ENCODE results near the gene ZNF8.
A peak's percentile ranks its signal among the peaks of the same experiment; 100 is the strongest.
"Not testable (repeated sequence)": the region's sequence is repeated elsewhere in the genome, so short reads cannot be mapped to it uniquely, and the experiment has no call there.

The ZNF8 gene

GRCh38 chr19:58336216-58336615 lies 57.5 kb downstream of the ZNF8 start:
- DNase-seq (ENCODE audit: low read depth, low spot score), result no peak

GRCh38 chr19:58336820-58337219 lies 58.1 kb downstream of the ZNF8 start:
- no peak for DNase-seq (ENCODE audit: low read depth, low spot score)

- DNase-seq (ENCODE audit: low read depth, low spot score), result no peak
Observed at GRCh38 chr19:58338336-58338735, 59.6 kb downstream of the ZNF8 start.

GRCh38 chr19:58338825-58339558 lies 60.2 kb downstream of the ZNF8 start:
- peak; percentile 88 for DNase-seq (ENCODE audit: low read depth, low spot score)

GRCh38 chr19:58345558-58345957 lies 66.8 kb downstream of the ZNF8 start:
- DNase-seq (ENCODE audit: low read depth, low spot score), result no peak

GRCh38 chr19:58346961-58347929 lies 68.5 kb downstream of the ZNF8 start:
- peak; percentile 78 for DNase-seq (ENCODE audit: low read depth, low spot score)

GRCh38 chr19:58348080-58348479 lies 69.3 kb downstream of the ZNF8 start:
- not testable (repeated sequence) for DNase-seq (ENCODE audit: low read depth, low spot score)

- no peak for DNase-seq (ENCODE audit: low read depth, low spot score)
Observed at GRCh38 chr19:58349590-58349989, 70.8 kb downstream of the ZNF8 start.

- DNase-seq (ENCODE audit: low read depth, low spot score), result no peak
Observed at GRCh38 chr19:58350001-58350861, 71.5 kb downstream of the ZNF8 start.

GRCh38 chr19:58350871-58351557 lies 72.3 kb downstream of the ZNF8 start:
- DNase-seq (ENCODE audit: low read depth, low spot score), result no peak

- DNase-seq (ENCODE audit: low read depth, low spot score), result no peak
Observed at GRCh38 chr19:58351558-58351878, 72.8 kb downstream of the ZNF8 start.

GRCh38 chr19:58351990-58352755 lies 73.4 kb downstream of the ZNF8 start:
- no peak for DNase-seq (ENCODE audit: low read depth, low spot score)

All from ELF-1 (cell line).